HEK293T (cell line): ENCODE data around the gene HCFC1R1.

ENCODE experiments used
- ARNT ChIP-seq: fragments of 450-650 bp; IDR thresholded peaks from 2 replicates; pipeline ENCODE4 v1.6.1; 2017; ENCODE audit warnings: mild to moderate bottlenecking
- BHLHE40 ChIP-seq: fragments of 450-650 bp; IDR thresholded peaks from 2 replicates; pipeline ENCODE4 v1.6.1; 2016; ENCODE audit warnings: mild to moderate bottlenecking, moderate library complexity, borderline replicate concordance
- ELF4 ChIP-seq: fragments of 450-650 bp; IDR thresholded peaks from 2 replicates; pipeline ENCODE4 v1.6.1; 2017; ENCODE audit warnings: antibody characterized with exemption
- FOXA1 ChIP-seq: fragments of 450-650 bp; IDR thresholded peaks from 2 replicates; pipeline ENCODE4 v1.6.1; 2016; ENCODE audit warnings: mild to moderate bottlenecking
- FOXK2 ChIP-seq: fragments of 450-650 bp; IDR thresholded peaks from 2 replicates; pipeline ENCODE4 v1.6.1; 2016; ENCODE audit warnings: mild to moderate bottlenecking
- FOXM1 ChIP-seq: fragments of 450-650 bp; IDR thresholded peaks from 2 replicates; pipeline ENCODE4 v1.6.1; 2017; ENCODE audit warnings: mild to moderate bottlenecking, borderline replicate concordance
- L3MBTL2 ChIP-seq: fragments of 450-650 bp; conservative IDR thresholded peaks from 2 replicates; pipeline ENCODE4 v1.6.1; 2016; ENCODE audit warnings: mild to moderate bottlenecking
- LEF1 ChIP-seq: fragments of 450-650 bp; IDR thresholded peaks from 2 replicates; pipeline ENCODE4 v1.6.1; 2017; ENCODE audit warnings: mild to moderate bottlenecking, borderline replicate concordance
- NFRKB ChIP-seq: fragments of 450-650 bp; IDR thresholded peaks from 2 replicates; pipeline ENCODE4 v1.6.1; 2016; ENCODE audit warnings: mild to moderate bottlenecking, moderate library complexity
- PKNOX1 ChIP-seq: fragments of 450-650 bp; IDR thresholded peaks from 2 replicates; pipeline ENCODE4 v1.6.1; 2016
- SP1 ChIP-seq: fragments of 450-650 bp; IDR thresholded peaks from 2 replicates; pipeline ENCODE4 v1.6.1; 2017
- SUZ12 ChIP-seq: fragments of 450-650 bp; IDR thresholded peaks from 2 replicates; pipeline ENCODE4 v1.6.1; 2016; ENCODE audit warnings: mild to moderate bottlenecking
- TARDBP ChIP-seq: fragments of 450-650 bp; IDR thresholded peaks from 2 replicates; pipeline ENCODE4 v1.6.1; 2016
- ZNF384 ChIP-seq: fragments of 450-650 bp; IDR thresholded peaks from 2 replicates; pipeline ENCODE4 v1.6.1; 2016

DNA sequence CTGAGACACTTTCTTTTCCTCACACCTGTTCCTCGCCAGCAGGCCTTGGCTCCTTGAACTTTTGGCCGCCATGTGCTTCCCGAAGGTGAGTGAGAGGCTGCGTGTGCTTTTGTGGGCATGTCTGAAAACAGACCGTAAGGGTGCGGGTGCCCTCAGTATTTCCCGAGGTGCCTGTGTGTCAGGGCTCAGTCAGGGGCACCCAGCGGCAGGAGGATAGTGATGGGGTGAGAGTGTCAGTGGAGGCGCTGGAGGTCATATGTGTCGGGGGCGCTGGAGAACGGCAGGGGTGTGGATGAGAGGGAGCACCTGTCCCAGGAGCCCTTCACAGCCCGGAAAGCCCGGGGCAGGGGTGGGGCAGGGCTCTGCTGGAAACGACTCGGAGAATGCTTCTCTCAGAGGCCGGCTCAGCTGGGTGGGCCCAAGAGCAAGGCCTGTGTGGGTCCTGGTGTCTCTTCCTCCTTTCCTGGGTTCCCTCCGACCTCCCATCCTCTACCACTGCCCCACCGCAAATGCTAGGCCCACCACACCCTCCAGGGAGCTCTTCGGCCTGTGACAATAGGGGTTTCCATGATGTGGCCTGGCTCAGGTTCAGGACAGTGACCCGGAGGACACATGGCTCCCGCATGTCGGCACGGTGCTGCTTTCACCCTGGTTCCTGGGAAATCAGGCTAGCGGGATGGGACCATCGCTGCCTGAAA lies 42.1 kb upstream of the HCFC1R1 start:
- no peak for TF ChIP-seq PKNOX1
- TF ChIP-seq FOXM1 = no peak
- TF ChIP-seq TARDBP = no peak
- TF ChIP-seq NFRKB = no peak
- no peak for TF ChIP-seq FOXA1
- TF ChIP-seq SP1 = no peak
- no peak for TF ChIP-seq SUZ12
- no peak for TF ChIP-seq ELF4
- no peak for TF ChIP-seq ZNF384
- TF ChIP-seq FOXK2 = no peak
- TF ChIP-seq BHLHE40 = no peak
- no peak for TF ChIP-seq L3MBTL2
- no peak for TF ChIP-seq LEF1
- no peak for TF ChIP-seq ARNT
